WTC11 (cell line): ENCODE measurements around the gene DGKZ. TPM values are rescaled to one million over a fixed set of nuclear protein-coding genes. Genes with fewer than 3 reads are reported as not detected.

Experiments used
- ATAC-seq: fragments of 200-7000 bp; cut with Tn5 transposase; 2 replicates; pipeline ENCODE4 v1.10.0; 2021; ENCODE audit warnings: mild to moderate bottlenecking, moderate library complexity
- CTCF ChIA-PET: fragments of 300-600 bp; sonication (Branson Sonifier 250); formaldehyde crosslinking; loops from one replicate; lab custom pipeline; 2021; ENCODE audit warnings: antibody characterized with exemption; lab: Charles Lee
- POLR2A ChIA-PET: fragments of 350-600 bp; sonication (Branson Sonifier 250); formaldehyde crosslinking; loops from one replicate; lab custom pipeline; 2021; ENCODE audit warnings: antibody characterized with exemption; lab: Charles Lee
- DNase-seq: peaks from one replicate; pipeline ENCODE4 v3.0.0; 2021; ENCODE audit warnings: low spot score
- H3K27ac Mint-ChIP-seq: 2 replicates; pipeline ENCODE4 v1.8.0; 2021; ENCODE audit warnings: mixed read lengths
- H3K27me3 Mint-ChIP-seq: 2 replicates; pipeline ENCODE4 v1.8.0; 2021; ENCODE audit warnings: low read depth, mild to moderate bottlenecking, moderate library complexity, mixed read lengths
- H3K36me3 Mint-ChIP-seq: 2 replicates; pipeline ENCODE4 v1.8.0; 2021; ENCODE audit warnings: mixed read lengths
- H3K4me1 Mint-ChIP-seq: 2 replicates; pipeline ENCODE4 v1.8.0; 2022; ENCODE audit warnings: mixed read lengths
- H3K4me3 Mint-ChIP-seq: 2 replicates; pipeline ENCODE4 v1.8.0; 2021; ENCODE audit warnings: mild to moderate bottlenecking, moderate library complexity, mixed read lengths
- H3K9me3 Mint-ChIP-seq: 2 replicates; pipeline ENCODE4 v1.8.0; 2021; ENCODE audit warnings: mixed read lengths
- CREM ChIP-seq: sonication (generic); formaldehyde crosslinking; IDR thresholded peaks from 2 replicates; pipeline ENCODE4 v1.8.1; 2022; ENCODE audit warnings: mild to moderate bottlenecking, missing genetic modification reagents, moderate library complexity
- FOXJ3 ChIP-seq: sonication (generic); formaldehyde crosslinking; IDR thresholded peaks from 2 replicates; pipeline ENCODE4 v1.9.0; 2021; ENCODE audit warnings: missing genetic modification reagents, mild to moderate bottlenecking, borderline replicate concordance
- FOXK1 ChIP-seq: sonication (generic); formaldehyde crosslinking; IDR thresholded peaks from 2 replicates; pipeline ENCODE4 v1.8.0; 2022; ENCODE audit warnings: mild to moderate bottlenecking, moderate library complexity, missing genetic modification reagents
- GABPB1 ChIP-seq: sonication (generic); formaldehyde crosslinking; IDR thresholded peaks from 2 replicates; pipeline ENCODE4 v1.8.1; 2023; ENCODE audit warnings: mild to moderate bottlenecking, missing genetic modification reagents
- NR1H2 ChIP-seq: sonication (generic); formaldehyde crosslinking; IDR thresholded peaks from 2 replicates; pipeline ENCODE4 v1.9.0; 2021; ENCODE audit warnings: mild to moderate bottlenecking, moderate library complexity, missing genetic modification reagents
- PRDM15 ChIP-seq: sonication (generic); formaldehyde crosslinking; IDR thresholded peaks from 2 replicates; pipeline ENCODE4 v1.8.0; 2022; ENCODE audit warnings: missing genetic modification reagents
- SMAD3 ChIP-seq: sonication (generic); formaldehyde crosslinking; IDR thresholded peaks from 2 replicates; pipeline ENCODE4 v1.8.0; 2022; ENCODE audit warnings: missing genetic modification reagents, mild to moderate bottlenecking, borderline replicate concordance
- USF2 ChIP-seq: sonication (generic); formaldehyde crosslinking; IDR thresholded peaks from 2 replicates; pipeline ENCODE4 v1.8.1; 2023; ENCODE audit warnings: mild to moderate bottlenecking, missing genetic modification reagents, moderate library complexity
- ZNF121 ChIP-seq: sonication (generic); formaldehyde crosslinking; IDR thresholded peaks from 2 replicates; pipeline ENCODE4 v1.8.0; 2023; ENCODE audit warnings: missing genetic modification reagents
- ZNF281 ChIP-seq: sonication (generic); formaldehyde crosslinking; IDR thresholded peaks from 2 replicates; pipeline ENCODE4 v1.8.0; 2023; ENCODE audit warnings: mild to moderate bottlenecking, missing genetic modification reagents
- ZNF317 ChIP-seq: sonication (generic); formaldehyde crosslinking; IDR thresholded peaks from 2 replicates; pipeline ENCODE4 v1.8.1; 2023; ENCODE audit warnings: low read depth, mild to moderate bottlenecking, moderate library complexity, missing genetic modification reagents, borderline replicate concordance
- ZNF671 ChIP-seq: fragments of 250-450 bp; sonication (Bioruptor Pico); IDR thresholded peaks from 2 replicates; pipeline ENCODE4 v1.8.0; 2021; ENCODE audit warnings: mild to moderate bottlenecking
- total RNA-seq: library from RNA; stranded (reverse); gene quantifications from 3 replicates; pipeline ENCODE4 v1.2.3, GENCODE V29; 2021
- TF ChIP-seq, protein P1 (sequence below): sonication (generic); formaldehyde crosslinking; IDR thresholded peaks from 2 replicates; pipeline ENCODE4 v1.8.0; 2023; ENCODE audit warnings: missing genetic modification reagents

The DGKZ gene
- total RNA-seq, 1 experiment from 2014 or later: 139 TPM

GRCh38 chr11:46390331-46391171 is 43.3 kb downstream of the DGKZ start:
- Mint-ChIP-seq H3K4me3 (peak overlapping the region; percentile 69), H3K4me1 (peaks cover 29% of the 10 kb centered on the region), H3K36me3 (no peaks in the 10 kb centered on the region), H3K9me3 (no peaks in the 10 kb centered on the region), H3K27ac (no peak overlapping the region), H3K27me3 (peaks cover 67% of the 10 kb centered on the region)
- no peak for ATAC-seq
- TF ChIP-seq ZNF121 (CRISPR knock-in tag) (0 out of 2 replicates have a peak, but pooled peaks have one; percentile 1), FOXK1 (CRISPR knock-in tag) (no peak)
- ChIA-PET CTCF (interaction anchor here (0.6 to 6.6 kb wide), 32 partner anchors 7 to 228 kb away, joined by 3 to 96 read pairs (median 8); partner anchors contain the start of gene MDK), POLR2A (interaction anchor here (0.6 to 1.7 kb wide), 4 partner anchors 11 to 773 kb away, joined by 3 to 6 read pairs (median 4); no protein-coding TSS in a partner anchor)
- peak; percentile 40 for DNase-seq

- peaks cover 62% of the 10 kb centered on the region for H3K27me3 Mint-ChIP-seq
- no peak for ATAC-seq
- H3K4me3 Mint-ChIP-seq: no peak overlapping the region; the same call in 1 of the 2 replicates
- no peak overlapping the region for H3K27ac Mint-ChIP-seq
- ChIA-PET POLR2A (interaction anchor here (1.0 to 1.3 kb wide), 2 partner anchors 46 to 97 kb away, joined by 3 read pairs; no protein-coding TSS in a partner anchor), CTCF (interaction anchor here (0.6 to 6.6 kb wide), 31 partner anchors 8 to 1139 kb away, joined by 3 to 96 read pairs (median 6); partner anchors contain the start of gene MDK)
- peaks cover 29% of the 10 kb centered on the region for H3K4me1 Mint-ChIP-seq
- H3K36me3 Mint-ChIP-seq: no peaks in the 10 kb centered on the region
- DNase-seq: no peak
- no peaks in the 10 kb centered on the region for H3K9me3 Mint-ChIP-seq
- no peak for TF ChIP-seq SMAD3
- TF ChIP-seq CREM (CRISPR knock-in tag): no peak
- no peak for TF ChIP-seq ZNF281 (CRISPR knock-in tag)
- TF ChIP-seq PRDM15 (CRISPR knock-in tag): no peak
- no peak for TF ChIP-seq GABPB1 (CRISPR knock-in tag)
- no peak for TF ChIP-seq ZNF317 (CRISPR knock-in tag)
- TF ChIP-seq ZNF671: no peak
- TF ChIP-seq, protein P1, sequence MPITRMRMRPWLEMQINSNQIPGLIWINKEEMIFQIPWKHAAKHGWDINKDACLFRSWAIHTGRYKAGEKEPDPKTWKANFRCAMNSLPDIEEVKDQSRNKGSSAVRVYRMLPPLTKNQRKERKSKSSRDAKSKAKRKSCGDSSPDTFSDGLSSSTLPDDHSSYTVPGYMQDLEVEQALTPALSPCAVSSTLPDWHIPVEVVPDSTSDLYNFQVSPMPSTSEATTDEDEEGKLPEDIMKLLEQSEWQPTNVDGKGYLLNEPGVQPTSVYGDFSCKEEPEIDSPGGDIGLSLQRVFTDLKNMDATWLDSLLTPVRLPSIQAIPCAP (CRISPR knock-in tag): no peak
- TF ChIP-seq NR1H2: no peak
- no peak for TF ChIP-seq USF2
- TF ChIP-seq FOXJ3 (CRISPR knock-in tag): no peak
- TF ChIP-seq, all 79 proteins: peak for 0
Observed at GRCh38 chr11:46391186-46391577, 43.9 kb downstream of the DGKZ start.
